Left kidney (tissue), 2 donors: Measurements from ENCODE around the gene IRF6. TPM values are rescaled to one million over a fixed set of nuclear protein-coding genes. Genes with fewer than 3 reads are reported as not detected.

Source experiments
- DNase-seq: peaks from one replicate; pipeline ENCODE4 v3.0.0-alpha.2; 2013
- polyA plus RNA-seq: library from polyadenylated mRNA; unstranded; fragments of 120-200 nt; gene quantifications from one replicate; pipeline ENCODE4 v1.2.1, GENCODE V29; 2013; ENCODE audit not compliant: insufficient read length

Gene IRF6
- polyA plus RNA-seq, 1 donor = 18.6 TPM

DNA sequence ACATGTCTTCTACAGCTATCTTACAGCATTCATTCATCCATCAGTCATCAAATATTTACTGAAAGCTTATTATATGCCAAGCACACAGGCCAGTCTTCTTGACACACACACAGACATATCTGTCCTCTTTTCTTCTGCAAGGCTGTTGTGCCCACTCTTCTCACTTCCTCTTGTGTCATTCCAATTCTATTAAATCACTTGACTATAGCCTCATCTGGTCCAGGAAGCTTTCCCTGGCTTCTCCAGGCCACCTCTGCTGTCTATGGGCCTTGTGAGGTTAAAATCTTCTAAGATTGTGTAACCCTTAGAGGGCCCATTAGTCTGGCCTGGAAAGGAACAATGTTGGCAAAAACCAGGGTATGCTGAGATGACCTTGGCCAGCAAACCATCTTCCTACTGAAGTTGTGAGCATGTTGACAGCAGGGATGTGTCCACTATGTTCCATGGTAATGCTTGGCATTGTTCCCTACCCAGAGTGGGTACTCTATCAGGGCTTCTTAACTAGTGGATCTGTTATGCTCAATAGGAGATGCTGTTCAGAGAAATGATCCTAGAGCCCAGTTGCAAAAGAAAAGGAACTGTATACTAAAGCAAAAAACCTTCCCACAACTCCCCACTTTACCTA, 44.8 kb downstream of the IRF6 start:
- no peak for DNase-seq

DNA sequence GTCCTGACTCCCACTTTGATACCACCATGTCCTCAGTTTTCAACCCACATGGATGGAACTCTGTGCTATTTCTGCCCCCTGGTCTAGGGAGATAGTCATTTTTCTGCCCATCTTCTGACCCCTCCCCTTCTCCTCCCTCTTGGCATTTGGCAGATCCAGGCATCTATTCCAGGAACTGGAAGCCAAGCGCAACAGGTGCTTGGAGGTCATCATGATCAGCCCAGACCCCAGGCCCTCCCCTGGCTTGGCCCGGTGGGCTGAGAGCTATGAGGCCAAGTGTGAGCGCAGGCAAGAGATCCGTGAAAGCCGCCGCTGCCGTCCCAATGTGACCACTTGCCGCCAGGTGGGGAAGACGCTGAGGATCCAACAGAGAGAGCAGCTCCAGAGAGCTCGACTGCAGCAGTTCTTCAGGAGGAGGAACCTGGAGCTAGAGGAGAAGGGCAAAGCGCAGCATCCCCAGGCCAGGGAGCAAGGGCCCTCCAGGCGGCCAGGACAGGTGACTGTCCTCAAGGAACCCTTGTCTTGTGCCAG, 46.0 kb downstream of the IRF6 start:
- no peak for DNase-seq

DNA sequence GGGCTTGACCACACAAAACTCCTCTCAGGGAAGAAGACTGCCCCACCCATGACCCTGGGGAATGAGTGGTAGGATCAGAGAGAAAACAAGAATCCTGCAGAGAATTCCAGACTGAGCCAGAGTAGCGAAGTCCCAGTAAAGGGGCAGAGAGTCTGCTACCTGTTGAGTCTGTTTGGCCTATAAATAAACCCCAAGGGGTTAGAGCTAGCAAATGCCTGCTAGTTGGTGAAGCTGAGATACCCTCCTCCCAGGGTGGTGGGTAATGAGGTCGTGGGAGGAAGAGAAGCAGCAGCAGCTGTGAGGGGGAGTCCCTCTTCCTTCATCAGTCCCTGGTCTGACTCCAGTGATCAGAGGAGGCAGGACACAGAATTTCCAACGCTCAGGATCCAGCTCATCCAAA, 47.5 kb downstream of the IRF6 start:
- no peak for DNase-seq

DNA sequence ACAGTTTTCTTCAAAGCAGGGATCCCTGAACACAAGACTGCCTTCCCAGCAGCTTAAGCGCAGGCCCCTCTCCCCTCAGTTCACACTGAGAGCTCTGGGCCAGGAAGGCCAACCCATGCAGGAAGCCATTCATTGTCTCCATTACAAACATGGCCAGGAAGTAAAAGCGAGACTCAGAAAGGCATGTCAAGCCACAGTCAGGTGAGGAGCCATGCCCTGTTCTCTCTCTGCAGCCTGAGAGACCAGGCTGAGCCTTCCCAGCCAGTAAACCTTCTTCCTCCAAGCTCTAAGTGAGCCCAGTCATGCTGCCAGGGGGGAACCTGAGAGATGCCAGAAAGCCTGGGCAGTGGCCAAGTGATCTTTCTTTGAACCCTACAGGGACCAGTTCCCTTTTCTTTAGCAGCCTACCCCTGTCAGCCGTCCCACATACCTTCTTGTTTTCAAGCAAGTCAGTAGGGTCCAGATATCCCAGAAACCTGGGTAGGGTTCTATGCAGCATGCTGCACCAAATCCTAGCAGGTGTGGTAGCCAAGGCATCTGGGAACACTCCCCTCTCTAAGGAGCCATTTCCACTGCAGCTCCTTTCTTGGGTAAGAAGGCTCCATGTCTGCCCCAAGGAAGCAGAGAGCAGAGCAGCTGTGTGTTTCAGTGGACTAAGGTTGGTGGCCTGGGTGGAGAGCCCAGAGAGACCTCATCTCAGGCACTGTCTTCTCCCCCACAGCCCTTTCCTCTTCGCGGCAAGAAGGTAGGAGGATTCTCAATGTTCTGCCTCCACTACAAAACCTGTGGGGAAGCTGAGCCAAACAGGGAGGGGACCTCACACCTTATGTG, 49.1 kb downstream of the IRF6 start:
- DNase-seq = no peak

DNA sequence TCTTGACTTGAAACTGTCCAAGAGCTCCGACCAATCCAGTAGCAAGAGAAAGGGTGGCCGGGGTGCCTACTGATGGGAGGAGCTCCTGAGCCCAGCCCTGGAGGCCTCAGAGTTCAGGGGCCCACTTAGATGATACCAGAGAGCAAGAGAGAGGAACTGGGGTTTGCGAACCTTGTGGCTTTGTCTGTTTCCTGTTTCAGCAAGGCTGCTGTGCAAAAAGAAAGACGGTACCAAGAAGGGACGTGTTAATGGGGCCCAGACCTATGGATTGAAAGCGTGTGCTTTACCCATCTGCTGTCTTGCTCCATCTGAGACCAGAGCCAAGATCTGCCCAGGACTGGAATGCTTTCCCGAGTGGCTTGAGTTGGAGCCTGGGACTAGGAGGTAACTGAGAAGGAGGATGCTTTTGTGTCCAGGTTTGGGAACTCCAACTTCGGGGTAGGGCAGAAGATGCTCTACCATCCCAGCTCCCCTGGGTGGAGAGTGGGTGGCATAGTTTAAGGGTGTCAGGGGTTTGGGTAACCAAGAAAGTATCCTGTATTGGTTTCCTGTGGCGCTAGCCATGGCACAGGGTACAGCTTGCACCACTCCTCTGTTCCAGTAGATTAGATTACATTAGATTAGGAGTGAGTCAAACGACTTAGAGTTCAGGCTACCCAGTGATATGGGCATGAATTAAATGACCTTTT, 49.9 kb downstream of the IRF6 start, which contains the start of gene TRAF3IP3:
Gene TRAF3IP3, plus strand, starts transcription at position 128 of the 689 bp plus-strand sequence. CDS start 3,987 bp downstream, outside the sequence.
- DNase-seq = no peak

DNA sequence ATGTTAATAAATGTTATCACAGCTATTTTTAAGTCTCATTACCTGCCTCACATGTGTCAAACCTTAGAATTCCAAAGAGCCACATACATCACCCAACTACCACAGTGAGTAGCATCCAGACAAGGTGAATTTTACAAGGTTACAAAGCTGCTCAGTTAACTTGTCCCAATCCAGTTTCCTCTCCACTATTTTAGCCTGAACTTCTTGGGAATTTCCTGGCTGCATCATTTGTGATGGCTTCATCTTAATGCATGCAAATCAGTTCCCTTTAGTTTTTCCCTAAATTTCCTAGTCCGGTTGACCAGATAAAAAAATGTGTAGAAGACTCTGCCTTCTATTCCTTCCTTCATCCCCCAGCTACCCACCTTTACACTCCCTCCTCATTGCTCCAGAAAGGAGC, 50.7 kb downstream of the IRF6 start:
- DNase-seq = no peak

DNA sequence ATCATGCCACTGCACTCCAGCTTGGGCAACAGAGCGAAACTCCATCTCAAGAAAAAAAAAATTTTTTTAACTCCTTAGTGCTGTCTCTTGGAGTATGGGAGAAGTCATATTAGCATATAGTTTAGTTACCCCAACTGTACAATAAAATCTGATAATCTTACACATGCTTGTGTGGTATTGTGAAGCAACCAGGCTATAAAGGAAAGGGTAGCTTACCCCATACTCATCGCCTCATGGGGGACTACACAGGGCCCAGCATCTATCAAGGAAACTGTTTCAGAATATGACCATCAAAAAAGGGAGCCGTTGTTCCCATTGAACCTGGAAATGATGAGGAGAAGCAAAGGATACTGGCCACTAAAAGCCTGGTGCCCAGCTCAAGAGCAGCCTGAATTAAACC, 53.1 kb downstream of the IRF6 start:
- DNase-seq = no peak

DNA sequence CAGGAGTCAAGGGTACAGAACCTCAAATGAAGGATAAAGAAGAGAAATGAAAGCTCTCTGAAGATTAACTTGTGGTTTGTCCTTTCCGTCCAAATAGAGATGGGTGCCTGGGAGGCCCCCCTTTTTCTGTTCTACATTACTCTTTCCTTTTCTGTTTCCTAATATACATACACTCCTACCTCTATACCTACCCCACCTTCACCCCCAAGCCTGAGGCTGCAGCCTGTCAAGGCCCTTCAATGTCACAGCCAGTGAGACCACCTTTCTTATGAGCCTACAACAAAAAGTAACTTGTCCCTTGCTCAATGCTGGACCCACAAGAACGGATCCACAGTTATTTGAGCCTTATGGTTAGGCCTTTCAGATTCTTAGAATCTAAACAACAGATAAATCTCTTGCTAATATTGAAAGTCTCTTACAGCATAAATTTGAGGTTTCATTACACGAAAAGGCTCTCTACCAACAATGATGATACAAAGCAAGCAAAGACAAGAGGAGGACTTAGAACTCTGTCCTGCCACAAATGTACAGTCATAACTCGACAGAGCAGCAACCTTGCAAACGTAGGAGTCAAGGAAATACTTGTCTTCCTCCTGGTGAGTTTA, 54.2 kb downstream of the IRF6 start:
- DNase-seq = no peak

DNA sequence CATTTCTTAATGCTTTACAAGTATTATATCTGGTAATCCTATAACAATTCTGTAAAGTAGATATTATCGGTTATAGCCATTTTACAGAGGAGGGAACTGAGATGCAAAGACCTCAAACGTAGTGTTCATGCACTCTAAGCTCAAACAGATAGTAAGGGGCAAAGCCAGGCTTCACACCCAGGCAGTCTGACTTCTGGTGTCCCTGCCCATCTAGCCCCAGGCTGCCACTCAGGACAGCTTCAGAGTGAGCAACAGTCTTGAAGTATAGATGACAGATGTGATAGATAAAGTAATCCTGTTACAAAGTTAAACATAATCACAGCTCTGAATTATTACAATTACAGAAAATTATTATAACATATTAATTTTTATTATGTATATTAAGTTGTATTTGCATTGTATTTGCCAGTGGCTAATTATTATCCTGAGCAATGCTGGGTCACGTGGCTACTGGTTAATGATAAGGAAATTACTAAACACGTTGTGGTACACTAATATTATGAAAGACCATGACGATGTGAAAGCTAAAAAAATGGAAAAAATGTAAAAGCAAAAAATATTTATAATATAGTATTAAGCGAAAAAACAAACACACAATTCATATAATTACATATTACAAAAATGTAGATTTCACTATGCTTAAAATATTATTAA, 56.1 kb downstream of the IRF6 start:
- no peak for DNase-seq

DNA sequence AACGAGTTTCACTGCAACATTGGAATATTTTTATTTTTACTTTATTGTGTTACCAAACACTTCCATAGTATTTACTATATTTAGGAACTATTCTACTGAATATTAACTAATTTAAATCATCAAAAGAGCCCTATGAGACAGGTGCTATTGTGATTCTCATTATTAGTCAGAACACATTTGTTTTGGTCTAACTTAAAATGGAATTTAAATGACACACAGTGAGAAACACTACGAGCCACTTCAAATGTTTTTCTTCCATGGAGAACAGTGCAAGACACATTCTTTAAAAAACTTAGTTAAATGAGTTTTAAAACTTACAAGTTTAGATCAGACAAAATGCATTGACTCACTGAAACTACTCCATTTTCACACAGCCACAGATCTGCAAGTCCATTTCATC, 56.7 kb downstream of the IRF6 start:
- DNase-seq = no peak

DNA sequence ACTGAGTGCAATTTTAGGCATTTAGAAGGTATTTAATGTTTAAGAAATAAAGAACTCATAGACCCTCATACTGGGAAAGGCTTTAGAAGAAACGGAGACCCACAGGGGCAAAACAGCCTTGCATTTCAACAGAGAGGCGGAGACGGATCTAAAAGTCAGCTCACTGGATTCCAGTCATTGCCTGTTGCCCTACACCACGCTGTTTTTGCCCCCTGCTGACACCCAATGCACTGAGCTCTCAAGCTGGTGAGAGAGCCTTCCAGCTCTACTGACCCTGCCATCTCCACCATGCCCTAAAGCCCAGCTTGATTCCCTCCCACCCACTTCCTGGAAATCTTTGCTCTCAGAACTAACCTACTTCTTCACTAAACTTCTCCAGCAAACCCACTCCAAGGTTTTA, 57.3 kb downstream of the IRF6 start:
- DNase-seq = no peak

DNA sequence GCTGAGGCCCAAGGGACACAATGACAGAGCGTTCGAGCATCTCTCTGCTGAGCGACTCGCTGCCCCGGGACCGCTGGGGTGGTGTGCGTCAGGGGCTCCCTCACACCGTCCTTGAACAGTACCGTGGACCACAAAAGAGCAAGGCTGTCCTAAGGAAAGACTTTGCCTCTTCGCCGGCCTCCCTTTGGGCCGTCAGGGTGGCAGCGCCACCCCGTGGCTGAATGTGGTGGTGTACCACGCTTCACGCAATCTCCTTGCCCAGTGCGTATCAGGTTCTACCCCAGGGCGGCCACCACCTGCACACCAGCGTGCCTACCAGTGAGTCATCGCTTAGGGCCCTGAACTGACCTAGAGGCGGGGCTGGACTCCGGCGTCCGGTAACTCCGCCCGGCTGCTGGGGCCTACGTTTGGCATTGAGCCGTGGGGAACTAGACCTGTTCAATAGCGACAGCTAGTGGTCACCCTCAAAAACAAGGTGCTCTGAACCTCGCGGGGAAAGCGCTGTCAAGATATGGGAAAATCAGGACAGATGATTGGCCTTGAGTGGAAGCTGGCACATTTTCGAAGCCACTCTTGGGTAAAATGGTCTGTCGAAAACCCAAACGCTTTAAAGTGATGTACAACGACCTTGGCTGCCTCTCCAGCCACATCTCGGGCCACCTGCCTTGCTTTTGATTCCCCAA, 58.2 kb downstream of the IRF6 start:
- peak; percentile 75 for DNase-seq

DNA sequence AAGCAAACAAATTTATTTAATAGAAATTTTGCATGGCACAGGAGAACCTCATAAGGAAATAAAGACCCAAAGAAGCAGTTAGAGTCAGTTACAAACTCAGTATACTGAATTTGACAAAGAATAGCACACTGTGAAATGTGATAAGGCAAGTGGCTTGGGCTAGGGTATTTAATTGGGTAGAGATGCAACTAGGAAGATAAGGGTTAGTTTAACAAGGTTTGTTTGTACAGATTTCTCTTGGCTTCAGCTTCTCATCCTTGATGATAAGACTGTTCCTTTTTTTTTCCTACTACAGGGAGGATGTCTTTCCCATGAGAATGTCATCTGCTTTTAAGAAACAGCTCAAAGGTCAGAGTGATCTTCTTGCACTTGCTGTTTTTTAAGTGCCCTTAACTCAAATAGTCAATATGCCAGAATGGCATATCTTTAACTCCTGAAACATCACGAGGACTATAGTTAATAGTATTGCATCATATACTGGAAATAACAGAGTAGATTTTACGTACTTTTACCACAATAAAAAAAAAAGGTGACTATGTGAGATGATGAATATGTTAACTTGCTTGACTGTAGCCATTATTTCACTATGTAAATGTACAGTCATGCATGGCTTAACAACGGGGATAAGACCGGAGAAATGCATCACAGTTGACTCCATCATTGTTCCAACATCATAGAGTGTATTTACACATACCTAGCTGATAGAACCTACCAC, 59.3 kb downstream of the IRF6 start:
- DNase-seq = no peak

DNA sequence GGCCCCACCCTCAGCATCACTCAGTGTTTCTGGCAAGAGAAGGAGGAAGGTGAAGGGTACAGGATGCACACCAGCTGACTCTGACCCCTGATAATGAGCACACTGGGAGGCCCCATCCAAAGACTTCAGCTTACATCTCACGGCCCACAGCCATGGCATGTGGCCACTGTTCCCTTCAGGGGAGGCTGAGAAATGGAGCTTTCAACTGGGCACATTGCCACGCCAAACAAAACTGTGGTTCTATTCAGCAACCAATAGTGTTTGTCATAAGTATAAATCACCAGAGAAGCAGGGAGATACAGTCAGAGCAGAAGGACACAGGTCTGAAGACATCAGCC, 62.8 kb downstream of the IRF6 start:
- DNase-seq = no peak

DNA sequence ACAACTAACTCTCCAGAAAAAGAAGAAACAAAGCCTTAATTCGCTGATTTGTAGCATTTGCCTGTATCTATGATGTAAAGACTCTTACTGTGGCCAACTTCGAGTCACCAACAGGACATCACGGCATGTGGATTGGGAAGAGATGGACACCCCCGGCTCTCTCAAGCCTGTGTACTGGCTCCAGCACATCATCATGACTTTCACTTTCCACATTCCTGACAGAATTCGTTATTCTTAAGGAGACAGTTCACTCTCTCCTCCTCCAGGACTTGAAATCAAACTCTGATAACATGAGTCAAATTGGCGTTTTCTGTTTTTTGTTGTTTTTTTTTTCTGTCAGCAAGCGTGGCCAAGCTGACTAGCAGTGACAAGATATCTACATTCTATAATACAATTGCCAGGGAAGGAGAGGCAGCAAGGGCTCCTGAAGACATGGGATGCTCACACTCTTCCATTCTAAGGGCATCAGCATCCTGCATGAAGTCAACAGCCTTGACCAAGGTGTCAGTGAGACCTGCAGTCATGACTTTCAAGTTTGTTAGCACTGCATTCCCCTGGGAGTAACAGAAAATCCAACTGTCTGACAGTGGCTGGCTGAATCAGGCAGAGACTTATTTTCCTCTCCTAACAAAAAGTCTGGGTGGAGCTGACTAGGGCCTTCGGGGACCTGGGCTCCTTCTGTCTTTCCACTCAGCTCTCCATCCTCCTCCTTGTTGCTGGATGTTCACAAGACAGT, 63.4 kb downstream of the IRF6 start:
- no peak for DNase-seq

DNA sequence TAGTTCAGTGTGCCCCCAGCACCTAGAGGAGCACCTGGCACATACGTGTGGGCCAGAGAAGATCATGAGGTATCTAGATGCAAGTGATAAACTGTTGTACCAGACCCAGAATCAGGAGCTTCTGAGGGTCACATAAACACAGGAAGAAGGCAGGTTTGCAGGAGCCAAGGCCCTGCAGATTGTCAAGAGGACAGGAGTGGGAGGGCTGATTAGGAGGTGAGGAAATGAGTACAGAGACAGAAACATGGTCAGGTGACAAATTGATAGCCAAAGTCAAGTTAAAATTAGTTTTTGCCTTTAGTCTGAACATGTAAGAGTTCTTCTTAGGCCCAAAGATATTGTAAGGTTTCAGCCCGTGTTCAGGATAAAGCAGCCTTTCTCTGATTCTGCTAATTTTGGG, 64.1 kb downstream of the IRF6 start:
- no peak for DNase-seq

DNA sequence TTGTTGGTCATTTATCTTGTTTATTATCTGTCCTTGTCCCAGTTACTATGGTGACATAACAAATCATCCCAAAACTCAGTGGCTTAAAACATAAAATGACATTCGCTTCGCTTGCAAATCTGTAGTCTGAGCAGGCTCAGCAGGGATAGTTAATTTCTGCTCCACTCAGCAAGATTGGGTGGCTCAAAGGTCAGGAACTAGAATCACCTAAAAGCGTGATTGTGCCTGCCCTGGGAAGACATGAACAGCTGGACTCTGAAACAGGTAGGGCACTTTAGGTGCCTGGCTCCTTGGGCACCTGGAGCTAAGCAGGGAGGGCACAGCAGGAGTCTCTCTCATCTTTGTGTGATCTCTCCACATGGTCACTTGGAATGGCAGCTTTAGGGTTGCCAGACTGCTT, 64.7 kb downstream of the IRF6 start:
- no peak for DNase-seq

DNA sequence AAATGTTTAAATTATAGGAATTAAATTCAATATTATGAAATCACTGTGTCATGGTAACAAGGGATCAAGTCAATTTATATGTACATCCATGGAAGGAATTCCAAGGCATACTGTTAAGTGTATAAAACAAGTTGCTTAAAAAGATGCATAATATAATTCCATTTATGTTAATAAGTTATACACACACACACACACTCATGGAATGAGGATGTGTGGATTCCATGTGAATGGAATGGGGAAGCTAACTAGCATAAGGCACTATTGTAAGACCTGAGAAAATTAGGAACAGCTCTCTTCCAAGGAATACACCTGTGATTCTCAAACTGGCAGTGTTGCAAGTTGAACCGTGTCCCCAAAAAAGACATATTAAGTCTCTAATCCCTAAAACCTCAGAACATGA, 67.7 kb downstream of the IRF6 start:
- DNase-seq = no peak

DNA sequence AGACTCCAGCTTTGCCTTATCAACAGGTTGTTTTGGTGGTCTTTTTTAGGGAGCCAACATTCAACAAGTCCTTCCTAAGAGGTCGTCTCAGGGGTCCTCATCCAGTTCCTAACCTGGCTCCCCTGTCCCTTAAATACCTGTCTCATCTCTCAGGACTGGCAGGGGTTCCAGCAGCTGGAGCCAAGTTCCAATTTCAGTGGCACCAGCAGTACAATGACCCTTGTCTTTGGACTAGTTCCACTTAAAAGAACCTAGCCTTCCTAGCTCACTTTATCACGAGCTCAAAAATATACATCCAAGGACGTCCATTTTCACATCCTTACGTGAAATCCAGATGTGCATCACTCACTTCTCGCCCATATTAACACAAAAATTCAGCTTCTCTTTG, 68.8 kb downstream of the IRF6 start:
- DNase-seq = no peak

DNA sequence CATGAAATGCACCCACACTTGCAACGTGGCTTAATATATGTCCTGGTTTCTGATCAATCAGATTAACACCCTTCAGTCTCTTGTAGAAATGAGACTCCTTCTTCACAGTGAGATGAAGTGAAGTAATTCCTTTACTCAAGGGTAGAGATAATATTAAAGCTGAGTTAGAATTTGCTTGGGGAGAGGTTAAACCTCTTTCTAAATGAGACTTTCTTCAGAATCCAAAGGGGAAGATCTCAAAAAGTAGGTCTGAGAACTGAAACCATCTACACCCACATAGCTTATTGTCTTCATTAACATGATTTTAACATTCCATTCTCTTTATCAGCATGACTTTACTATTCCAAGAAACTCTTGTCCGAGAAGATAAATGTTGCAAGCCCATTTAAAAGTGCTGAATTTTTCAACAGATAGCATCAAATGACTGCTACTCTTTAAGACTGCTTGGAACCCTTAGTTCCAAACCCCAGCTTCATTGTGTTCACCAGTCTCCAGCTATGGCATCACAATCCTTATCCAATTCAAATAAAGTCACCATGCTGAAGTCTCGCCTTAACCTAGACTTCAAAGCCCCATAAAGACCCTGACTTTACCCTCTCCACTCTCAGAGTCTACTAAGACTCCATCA, 69.3 kb downstream of the IRF6 start:
- DNase-seq = no peak
